NCI-H69 (cell line): ENCODE results near the gene CMTM7.
"Not testable (repeated sequence)": the region's sequence is repeated elsewhere in the genome, so short reads cannot be mapped to it uniquely, and the experiment has no call there.

ENCODE experiments used
- DNase-seq: peaks from one replicate; lab custom pipeline; 2025; lab: John Stamatoyannopoulos, UW

CMTM7 gene

GRCh38 chr3:32383136-32383711, 8.4 kb upstream of the CMTM7 start:
- no peak for DNase-seq

GRCh38 chr3:32384938-32385337, 6.7 kb upstream of the CMTM7 start:
- no peak for DNase-seq

GRCh38 chr3:32387512-32387911, 4.1 kb upstream of the CMTM7 start:
- no peak for DNase-seq

GRCh38 chr3:32389577-32389976, 2.1 kb upstream of the CMTM7 start:
- DNase-seq: not testable (repeated sequence)

- DNase-seq: no peak
These were observed 1.1 kb downstream of the CMTM7 start for GRCh38 chr3:32392536-32393302.

GRCh38 chr3:32395496-32395895, 3.8 kb downstream of the CMTM7 start:
- no peak for DNase-seq

- peak; percentile 31 for DNase-seq
These were observed 6.3 kb downstream of the CMTM7 start for GRCh38 chr3:32397941-32398340.

- no peak for DNase-seq
These were observed 6.9 kb downstream of the CMTM7 start for GRCh38 chr3:32398531-32398930.

- peak; percentile 45 for DNase-seq
These were observed 7.5 kb downstream of the CMTM7 start for GRCh38 chr3:32399030-32399620.

- DNase-seq: no peak
These were observed 9.5 kb downstream of the CMTM7 start for GRCh38 chr3:32401126-32401525.

- DNase-seq: peak; percentile 91
These were observed 10.0 kb downstream of the CMTM7 start for GRCh38 chr3:32401556-32402081.

GRCh38 chr3:32403663-32404062, 12.0 kb downstream of the CMTM7 start:
- DNase-seq: peak; percentile 66

GRCh38 chr3:32404714-32405113, 13.1 kb downstream of the CMTM7 start:
- no peak for DNase-seq

GRCh38 chr3:32405155-32405554, 13.5 kb downstream of the CMTM7 start:
- no peak for DNase-seq

GRCh38 chr3:32405711-32406323, 14.2 kb downstream of the CMTM7 start:
- DNase-seq: no peak

- peak; percentile 77 for DNase-seq
These were observed 15.1 kb downstream of the CMTM7 start for GRCh38 chr3:32406486-32407408.

- no peak for DNase-seq
These were observed 19.0 kb downstream of the CMTM7 start for GRCh38 chr3:32410367-32411246.

GRCh38 chr3:32411442-32411841, 19.8 kb downstream of the CMTM7 start:
- DNase-seq: no peak

GRCh38 chr3:32412887-32413286, 21.2 kb downstream of the CMTM7 start:
- peak; percentile 56 for DNase-seq

- peak; percentile 55 for DNase-seq
These were observed 22.3 kb downstream of the CMTM7 start for GRCh38 chr3:32413845-32414521.
